NCI-H2227 (cell line): ENCODE measurements around the gene PPP2R5E.

Source experiments
- DNase-seq: peaks from one replicate; lab custom pipeline; 2025; ENCODE audit not compliant: unreplicated experiment; lab: John Stamatoyannopoulos, UW

The PPP2R5E gene

DNA sequence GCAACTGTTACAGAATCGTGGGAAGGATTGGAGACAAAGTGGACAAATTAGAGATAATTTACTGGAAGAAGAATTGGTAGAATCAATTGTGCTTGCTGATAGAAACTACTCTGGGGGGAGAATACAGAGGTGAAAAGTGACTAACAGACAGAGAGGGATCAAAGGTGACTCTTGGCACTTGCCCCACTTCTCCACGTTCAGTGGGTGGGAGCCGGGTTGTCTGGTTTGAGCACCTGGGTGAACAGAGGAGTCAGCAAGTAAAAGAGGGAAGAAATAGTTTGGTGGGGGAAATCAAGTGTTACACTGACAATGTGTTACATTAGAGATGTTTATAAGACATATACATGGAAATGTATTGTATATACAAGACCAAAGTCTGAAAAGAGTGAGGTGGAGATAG is 69.1 kb downstream of the PPP2R5E start:
- DNase-seq: no peak

DNA sequence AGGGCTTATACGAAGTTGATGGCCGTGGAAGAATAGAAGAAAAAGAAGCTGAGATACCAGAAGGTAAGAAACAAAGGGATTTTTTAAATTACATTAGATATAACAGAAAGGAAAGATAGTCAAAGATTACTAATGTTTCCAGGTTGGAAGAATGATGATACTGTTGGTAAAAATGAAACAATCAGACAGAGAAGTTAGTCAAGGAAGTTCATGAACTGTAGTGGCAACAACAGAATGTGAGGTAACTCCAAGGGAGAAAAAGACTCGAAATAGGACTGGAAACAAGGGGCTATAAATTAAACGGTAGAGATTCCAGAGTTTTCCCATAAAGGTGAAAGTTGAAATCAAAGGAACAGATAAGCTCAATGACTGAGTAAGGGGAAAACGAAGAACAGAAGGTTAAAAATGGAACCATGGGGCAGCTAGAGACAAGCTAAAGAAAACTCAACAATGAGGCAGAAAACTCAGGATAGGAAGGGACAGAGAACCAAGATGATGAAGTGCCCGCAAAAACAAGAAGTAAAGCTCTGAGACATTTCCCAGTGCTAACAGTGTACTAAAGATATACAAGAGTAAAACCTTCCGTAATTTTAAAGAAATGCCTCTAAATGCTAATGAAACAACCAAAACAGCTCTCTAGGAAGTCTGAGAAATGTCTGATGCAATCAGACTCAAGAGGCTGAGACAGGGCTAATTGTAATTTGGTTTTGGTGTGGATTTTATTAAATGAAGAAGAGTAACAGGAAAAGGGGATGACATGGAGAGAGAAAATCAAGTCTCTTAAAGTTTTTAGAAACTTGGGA is 70.0 kb downstream of the PPP2R5E start:
- no peak for DNase-seq

DNA sequence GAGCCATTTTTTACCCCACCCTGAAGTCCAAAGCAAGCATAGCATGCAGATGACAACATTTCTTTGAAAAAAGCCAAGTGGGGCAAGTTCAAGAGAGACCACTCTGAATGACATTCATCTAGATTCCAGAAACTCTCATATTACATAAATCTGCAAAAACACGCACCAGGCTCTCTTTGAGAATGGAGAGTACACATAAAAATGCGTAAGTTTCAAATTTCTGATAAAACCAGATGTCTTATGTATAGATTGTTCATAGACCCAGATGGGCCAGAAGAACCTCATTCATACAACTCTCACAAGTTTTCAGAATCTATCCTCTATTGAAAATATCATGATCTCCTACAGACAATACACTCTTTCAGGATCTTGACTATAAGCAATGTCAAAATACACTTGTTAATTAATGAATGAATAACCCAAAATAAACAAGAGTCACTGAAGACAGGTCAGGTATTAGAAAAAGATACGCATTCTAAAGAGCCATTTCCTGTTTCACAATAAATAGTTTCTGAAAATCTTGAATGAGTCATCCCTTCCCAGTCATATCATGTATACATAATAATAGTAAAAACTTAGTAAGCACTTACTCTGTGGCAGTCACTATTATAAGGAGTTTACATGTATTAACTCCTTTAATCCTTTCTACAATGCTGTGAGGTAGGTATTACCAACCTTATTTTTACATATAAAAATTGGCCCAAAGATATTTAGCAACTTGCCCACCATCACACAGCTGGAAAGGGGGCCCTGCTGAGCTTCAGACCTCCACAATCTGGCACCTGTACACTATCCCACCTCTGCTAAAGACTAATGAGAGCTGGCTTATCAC is 72.0 kb downstream of the PPP2R5E start:
- DNase-seq: no peak

DNA sequence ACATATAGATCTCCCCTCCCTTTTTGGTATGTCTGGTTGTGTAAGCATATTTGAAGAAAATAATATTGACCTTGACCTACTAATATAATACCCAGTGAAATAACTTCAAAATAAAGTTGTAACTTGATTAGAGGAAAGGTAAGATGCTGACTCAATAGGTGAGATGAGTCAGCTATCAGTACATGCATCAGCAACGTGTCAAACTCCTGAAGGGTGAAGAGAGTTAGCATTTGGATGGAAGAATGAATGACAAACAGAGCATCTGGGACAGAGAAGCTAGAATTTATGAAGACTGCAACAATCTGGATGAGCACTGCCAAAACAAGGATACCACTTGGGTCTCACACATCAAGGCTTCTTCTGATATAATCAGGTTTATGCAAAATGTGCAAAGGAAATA is 74.9 kb downstream of the PPP2R5E start:
- DNase-seq: no peak

DNA sequence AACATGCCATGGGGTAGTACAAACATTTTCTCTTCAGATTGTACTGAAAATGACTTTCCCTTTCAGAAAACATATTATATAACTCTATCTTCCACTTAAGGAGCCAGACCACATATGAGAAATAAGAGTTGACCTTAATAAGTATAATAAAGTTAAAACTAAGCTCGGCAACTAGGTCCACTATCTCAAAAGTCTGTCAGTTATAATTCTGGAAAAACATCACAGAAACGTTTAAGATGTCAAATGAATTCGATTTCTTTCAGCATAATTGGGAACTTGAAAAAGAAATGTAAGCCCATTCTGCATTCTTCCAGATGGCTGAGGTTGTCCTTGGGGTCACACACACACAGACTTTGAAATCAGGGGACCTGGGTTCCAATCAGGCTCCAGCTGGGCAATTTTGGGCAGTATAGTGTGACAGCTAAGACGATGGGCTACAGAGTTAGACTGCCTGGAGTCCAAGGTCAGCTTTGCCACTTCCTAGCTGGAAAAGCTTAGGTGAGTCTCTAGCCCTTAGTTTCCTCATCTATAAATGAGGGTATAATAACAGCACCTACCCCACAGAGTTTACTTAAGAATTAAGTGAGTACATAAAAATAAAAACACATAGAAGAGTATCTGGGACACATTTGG is 75.6 kb downstream of the PPP2R5E start:
- no peak for DNase-seq

DNA sequence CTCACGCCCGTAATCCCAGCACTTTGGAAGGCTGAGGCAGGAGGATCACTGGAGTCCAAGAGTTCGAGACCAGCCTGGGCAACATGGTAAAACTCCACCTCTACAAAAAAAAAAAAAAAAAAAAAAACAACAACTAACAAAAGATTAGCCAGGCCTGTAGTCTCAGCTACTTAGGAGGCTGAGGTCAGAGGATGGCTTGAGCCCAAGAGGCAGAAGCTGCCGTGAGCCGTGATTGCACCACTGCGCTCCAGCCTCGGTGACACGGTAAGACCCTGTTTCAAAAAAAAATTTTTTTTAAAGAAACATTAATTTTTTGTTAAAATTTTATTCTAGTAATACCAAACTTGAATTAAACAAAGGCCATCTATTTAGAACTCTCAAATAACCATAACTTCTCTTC is 77.8 kb downstream of the PPP2R5E start:
- no peak for DNase-seq

DNA sequence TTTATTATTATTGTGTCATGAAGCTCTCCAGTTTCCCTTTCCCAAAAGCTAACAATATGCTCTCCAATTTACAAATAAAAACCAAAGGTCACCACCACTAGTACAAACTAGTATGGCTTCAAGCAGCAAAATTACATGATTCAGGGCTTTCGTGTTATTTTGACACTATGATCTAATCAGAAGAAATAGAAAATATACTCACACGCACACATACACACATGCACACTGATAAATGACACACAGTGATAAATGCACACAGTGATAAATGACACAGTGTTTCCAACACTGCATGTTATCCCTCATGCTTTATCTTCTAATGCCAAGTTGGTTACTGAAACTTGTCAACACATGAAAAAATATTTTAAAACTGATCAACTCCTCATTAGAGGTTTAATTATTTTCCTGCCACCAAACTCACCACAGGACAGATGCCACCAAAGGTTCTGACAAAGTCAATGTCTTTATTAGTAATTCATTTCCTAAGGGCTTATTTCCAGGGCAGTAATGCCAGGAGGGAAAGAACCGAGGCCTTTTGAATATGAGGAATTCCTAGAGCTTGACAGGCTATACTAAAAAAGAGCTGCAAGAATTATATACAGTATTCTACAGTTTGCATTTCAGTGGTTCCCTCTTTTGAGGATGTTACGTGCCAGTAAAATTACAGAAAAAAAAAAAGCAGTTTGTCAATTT is 82.4 kb downstream of the PPP2R5E start:
- no peak for DNase-seq

DNA sequence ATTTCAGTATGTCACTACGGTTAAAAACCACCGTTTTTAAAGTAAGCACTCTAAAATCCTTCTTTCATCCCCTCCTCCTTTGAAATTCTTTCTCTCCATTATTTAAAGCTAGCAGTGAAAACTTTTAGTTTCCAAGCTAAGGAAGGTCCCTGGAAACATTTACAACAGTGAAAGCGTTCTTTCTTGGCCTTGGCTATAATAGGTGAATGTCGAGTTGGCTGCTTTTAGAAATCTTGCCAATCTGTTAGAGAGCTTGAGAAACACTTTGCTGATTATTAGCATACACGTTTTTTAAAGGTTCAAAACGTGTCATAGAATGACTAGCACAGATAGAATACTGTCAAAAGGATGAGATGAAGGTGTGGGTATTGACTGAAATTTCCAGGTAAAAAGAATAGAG is 83.4 kb downstream of the PPP2R5E start:
- no peak for DNase-seq

DNA sequence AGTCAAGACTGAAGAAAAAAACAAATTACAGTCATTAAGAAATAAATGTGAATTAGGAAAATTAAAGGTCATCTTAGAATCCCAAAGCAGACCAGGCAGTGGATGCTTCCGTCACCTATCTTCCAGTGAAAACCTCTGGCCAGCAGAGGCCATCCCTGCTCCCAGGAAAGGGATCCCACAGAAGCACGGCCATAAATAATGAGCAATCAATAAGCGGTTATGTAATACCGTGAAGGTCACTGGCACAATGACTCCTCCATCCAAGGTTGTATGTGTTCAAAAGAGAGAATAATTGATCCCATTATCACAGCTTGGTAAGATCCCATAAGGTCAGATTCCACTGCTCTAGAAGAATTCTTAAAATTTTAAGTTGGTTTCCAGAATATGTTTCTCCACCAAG is 85.7 kb downstream of the PPP2R5E start:
- no peak for DNase-seq

DNA sequence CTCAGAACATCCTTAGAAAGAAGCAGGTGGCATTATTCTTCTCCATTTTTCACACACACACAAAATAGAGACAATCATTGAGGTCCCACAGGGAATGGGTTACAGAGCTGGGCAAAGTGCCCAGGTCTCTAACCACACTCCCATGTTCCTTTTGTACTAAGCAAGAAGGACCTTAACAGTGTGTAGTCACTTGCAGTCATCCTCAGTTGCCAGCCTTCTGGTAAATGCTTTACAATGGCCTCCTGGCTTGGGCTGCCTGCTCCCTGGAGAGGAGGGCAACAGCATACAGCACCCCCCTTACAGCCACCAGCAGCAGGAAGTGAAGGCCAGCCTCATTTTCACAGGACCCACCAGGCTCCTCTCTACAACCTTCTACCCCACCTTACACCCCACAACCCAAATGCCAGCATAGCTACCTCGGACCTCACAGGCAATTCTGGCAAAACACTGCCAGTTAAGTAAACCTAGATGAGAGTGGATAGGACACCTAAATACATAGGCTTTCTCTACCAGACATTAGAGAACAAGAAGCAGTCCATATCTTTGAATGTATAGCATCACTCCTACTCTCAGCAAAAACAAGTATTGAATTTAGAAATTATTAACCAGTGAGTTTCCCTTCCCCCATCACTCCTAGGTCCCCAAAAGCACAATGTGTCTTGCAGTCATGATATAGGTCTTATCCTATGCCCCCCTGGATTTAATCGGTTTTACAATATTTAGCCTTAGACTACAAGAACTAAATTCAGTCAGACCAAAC is 88.1 kb downstream of the PPP2R5E start:
- no peak for DNase-seq

DNA sequence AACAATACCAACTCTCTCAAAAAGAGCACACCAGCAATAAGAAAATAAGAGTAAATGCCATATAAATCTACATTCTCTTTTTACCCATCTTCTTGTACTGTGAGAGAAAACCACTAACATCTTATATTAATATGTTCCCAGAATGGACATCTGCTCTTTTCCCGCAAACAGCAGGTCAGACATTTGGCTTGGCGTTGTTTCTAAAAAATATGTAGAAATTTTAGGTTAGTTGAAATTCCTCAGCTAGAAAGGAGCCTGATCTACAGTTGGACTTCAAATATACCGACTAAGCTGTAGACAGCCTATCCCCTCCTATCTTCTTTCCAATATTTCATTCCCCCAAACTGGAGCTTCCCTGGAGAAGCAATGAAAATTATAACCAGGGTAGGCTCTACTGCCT is 88.7 kb downstream of the PPP2R5E start:
- no peak for DNase-seq

DNA sequence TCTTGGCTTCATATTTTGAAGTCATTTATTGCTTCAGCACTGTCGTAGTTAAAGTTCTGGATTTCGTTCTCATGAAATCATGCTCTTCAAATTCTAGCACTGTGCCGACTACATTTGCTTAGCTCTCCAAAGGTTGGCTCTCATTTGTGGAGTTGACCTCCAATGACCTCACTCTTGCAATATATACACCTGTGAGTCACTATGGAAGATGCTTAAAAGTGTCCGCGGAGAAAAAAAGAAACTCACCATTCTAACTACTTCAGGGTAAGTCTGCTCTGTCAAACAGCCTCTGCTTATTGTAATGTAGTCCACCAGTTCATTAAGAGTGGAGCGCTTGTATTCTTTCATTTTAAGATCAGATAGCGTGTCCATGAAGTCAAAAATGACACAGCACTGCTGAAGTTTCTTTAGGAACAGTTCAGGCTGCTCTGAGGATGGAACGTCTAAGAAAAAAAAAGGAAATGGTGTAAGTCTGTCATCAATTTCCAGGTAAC is 89.7 kb downstream of the PPP2R5E start:
- no peak for DNase-seq

DNA sequence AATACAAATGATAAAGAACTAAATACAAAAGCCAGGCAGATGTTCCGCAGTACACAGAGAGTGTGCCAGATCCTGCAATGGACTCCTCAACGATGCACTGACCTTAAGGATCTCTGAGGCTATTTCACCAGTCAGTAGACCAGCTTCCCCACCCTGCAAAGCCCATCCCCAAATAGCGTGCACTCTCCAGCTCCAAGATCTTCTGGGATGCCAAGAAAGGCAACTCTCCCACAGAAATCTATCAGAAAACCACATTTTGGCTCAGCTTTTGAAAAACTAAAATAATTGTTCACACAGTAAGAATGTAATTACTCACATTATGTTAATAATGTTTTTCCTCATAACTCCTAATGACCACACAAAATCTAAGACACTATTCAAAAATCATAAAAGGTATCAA is 90.4 kb downstream of the PPP2R5E start:
- DNase-seq: no peak

DNA sequence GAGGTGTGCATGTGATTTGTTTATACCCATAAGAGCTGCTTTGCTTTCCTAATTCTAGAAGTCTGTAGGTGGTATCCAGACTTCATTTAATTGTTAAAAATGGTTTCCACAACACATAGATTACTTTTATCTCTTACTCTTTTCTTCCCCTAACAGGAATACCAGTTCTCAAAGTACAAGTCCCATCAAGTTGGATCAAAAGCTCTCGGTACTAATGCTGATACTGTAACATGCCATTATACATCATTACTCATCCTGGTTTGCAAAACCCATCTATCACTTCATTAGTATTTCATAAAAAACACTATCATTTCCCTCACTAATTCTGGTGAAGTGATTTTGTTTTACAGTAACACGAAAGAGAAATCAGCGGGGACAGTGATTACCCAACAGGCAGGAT is 94.3 kb downstream of the PPP2R5E start:
- DNase-seq: no peak

DNA sequence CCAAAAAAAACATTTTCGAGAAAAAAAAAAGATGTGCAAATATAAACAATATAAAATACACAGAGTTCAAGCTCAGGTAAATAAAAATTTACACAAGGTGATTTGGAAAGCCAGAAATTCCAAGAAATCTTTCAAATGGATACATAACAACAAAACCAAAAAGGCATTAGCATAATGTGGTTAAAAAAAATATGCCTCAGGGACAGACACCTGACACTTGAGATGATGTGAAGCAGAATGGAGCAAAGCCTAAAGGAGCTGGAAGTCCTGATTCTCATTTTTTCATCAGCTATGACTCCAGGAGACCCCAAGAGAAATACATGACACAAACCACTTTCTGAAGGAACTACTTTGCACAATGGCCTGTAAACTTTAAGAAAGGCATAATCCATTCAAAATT is 98.6 kb downstream of the PPP2R5E start:
- DNase-seq: no peak

DNA sequence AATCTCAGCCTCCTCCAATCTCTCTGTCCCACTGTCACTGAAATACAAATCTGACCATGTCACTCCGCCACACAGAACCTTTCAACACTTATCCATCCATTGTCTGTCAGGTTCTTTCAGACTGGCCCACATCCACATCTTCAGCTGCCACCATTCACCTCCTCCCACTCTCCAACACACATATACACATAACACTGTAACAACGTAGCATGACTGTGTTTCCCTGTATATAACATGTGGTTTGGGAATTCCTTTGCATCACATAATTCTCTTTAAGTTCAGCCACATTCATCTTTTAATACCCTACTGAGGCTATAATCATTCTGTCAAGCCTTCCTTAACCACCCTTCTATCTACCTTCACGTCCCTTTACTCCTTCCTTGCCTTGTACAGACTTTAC is 99.2 kb downstream of the PPP2R5E start:
- no peak for DNase-seq

DNA sequence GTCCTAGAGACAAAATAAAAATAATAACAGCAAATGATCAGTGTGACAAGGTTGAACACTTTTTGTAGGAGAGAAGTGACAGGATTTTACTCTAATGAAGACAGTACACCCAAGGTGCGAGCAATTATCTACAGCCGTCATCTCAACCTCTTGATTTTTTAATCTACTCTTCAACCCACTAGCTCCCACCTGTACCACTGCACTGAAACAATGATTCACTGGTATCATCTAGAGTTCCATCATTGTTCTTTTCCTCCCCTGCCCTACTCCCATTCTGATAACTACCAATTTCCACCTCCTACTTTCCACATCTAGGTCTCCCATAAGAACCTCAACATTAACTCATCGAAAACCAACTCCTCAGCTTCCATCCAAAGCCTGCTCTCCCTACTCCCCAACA is 99.8 kb downstream of the PPP2R5E start:
- DNase-seq: no peak

DNA sequence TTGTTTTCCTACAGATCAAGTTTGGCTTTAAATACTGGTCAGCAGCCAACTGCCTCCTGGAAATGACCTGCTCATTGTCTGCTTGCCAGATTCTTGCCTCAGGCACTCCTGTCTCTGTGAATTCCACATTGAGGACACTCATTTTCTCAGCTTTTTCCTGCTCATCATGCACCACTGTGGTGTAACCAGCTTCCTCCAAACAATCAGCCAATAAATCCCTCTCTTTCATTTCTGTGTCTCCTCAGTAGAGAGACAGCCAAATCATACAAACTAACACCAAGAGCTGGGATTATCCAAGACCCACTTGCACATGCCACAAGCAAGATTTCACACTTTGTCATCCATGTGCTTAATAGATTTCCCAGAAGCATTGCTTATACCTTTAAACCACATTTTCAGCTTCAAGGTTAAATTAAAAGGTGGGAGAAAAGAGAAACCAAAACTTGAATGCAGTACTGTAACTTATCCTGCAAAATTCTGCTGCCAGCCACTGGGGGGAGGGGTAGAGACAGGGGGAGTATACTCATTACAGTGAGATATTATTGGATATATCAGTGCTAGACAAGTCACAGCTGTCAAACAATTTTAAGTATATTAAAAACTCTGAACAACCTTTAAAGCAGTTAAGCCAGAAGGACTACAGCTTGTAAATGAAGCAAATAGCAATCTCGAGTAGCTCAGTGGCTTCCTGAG is 105.0 kb downstream of the PPP2R5E start:
- DNase-seq: no peak

DNA sequence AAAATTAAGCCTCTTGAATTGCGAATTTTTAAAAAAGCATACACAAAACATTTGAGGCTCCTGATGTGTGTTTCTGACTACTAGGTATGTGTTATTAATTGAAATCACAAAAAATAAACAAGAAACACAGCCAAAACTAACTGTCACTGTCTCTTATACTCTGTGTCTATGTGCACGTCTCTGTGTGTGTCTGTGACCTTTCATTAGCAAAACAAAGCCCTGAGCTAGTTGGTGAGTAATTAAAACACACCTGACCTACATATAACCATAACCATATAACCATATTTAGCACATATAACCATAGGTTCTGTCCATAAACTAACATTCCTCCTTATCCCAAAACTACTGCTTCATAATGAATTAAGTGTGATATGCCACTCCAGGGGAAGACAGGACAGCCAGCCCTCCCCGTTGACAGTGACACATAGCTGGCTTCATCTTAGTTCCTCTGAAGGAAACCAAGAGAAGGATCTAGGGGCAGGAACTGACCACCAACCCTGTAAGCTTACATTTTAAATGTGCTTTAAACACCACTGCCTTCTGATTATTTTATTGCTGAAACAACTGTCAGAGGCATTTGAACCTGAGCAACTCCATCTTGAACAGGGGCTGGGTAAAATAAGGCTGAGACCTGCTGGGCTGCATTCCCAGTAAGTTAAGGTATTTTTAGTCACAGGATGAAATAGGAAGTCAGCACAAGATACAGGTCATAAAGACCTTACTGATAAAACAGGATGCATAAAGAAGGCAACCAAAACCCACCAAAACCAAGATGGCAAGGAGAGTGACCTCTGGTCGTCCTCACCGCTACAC is 106.7 kb downstream of the PPP2R5E start:
- DNase-seq: no peak
